CD8-positive, alpha-beta memory T cell (primary cell): ENCODE results near the gene CABP2. TPM values are rescaled to one million over a fixed set of nuclear protein-coding genes. Genes with fewer than 3 reads are reported as not detected.
"Not testable (repeated sequence)": the region's sequence is repeated elsewhere in the genome, so short reads cannot be mapped to it uniquely, and the experiment has no call there.

Experiments used
- CTCF ChIA-PET: fragments of 350-600 bp; sonication (Branson Sonifier 250); formaldehyde crosslinking; loops from one replicate; lab custom pipeline; 2021; ENCODE audit warnings: antibody characterized with exemption; lab: Charles Lee
- POLR2A ChIA-PET: fragments of 350-600 bp; sonication (Branson Sonifier 250); formaldehyde crosslinking; loops from one replicate; lab custom pipeline; 2021; ENCODE audit warnings: antibody characterized with exemption; lab: Charles Lee
- DNase-seq, 5 donors: peaks; one replicate each; pipeline versions ENCODE4 v3.0.0 to v3.0.0-alpha.2; 2020 to 2022; ENCODE audit warnings: mixed read lengths in 1 of 5
- H3K27ac ChIP-seq: one replicate; pipeline ENCODE4 v1.7.0; 2013; ENCODE audit warnings: low read depth, mild to moderate bottlenecking, low read length, moderate library complexity
- H3K27me3 ChIP-seq: 2 replicates; pipeline ENCODE4 v1.7.0; 2013; ENCODE audit warnings: low read length, mild to moderate bottlenecking; ENCODE audit not compliant: insufficient read depth, poor library complexity, severe bottlenecking
- H3K36me3 ChIP-seq: 2 replicates; pipeline ENCODE4 v1.7.0; 2013; ENCODE audit warnings: mild to moderate bottlenecking, low read length, moderate library complexity; ENCODE audit not compliant: insufficient read depth
- H3K4me1 ChIP-seq: 2 replicates; pipeline ENCODE4 v1.7.0; 2013; ENCODE audit warnings: mild to moderate bottlenecking, low read length, moderate library complexity; ENCODE audit not compliant: insufficient read depth
- H3K4me3 ChIP-seq: 2 replicates; pipeline ENCODE4 v1.7.0; 2013; ENCODE audit warnings: mild to moderate bottlenecking, low read length
- H3K9me3 ChIP-seq: 2 replicates; pipeline ENCODE4 v1.7.0; 2013; ENCODE audit warnings: mild to moderate bottlenecking, low read length
- H3K27ac Mint-ChIP-seq, 8 donors: one replicate each; pipeline ENCODE4 v1.8.0; 2020 to 2021; ENCODE audit warnings: mixed read lengths in 8 of 8, mild to moderate bottlenecking in 6 of 8, inconsistent platforms in 3 of 8, moderate library complexity in 3 of 8
- H3K27me3 Mint-ChIP-seq, 2 donors: one replicate each; pipeline ENCODE4 v1.8.0; 2020 to 2021; ENCODE audit warnings: mixed read lengths in 2 of 2, mild to moderate bottlenecking in 1 of 2, moderate library complexity in 1 of 2
- H3K36me3 Mint-ChIP-seq, 3 donors: one replicate each; pipeline ENCODE4 v1.8.0; 2020 to 2021; ENCODE audit warnings: mixed read lengths in 3 of 3, inconsistent platforms in 1 of 3, mild to moderate bottlenecking in 1 of 3
- H3K4me1 Mint-ChIP-seq, 3 donors: one replicate each; pipeline ENCODE4 v1.8.0; 2020 to 2021; ENCODE audit warnings: mixed read lengths in 3 of 3, inconsistent platforms in 1 of 3, mild to moderate bottlenecking in 1 of 3
- H3K4me3 Mint-ChIP-seq, 7 donors: one replicate each; pipeline ENCODE4 v1.8.0; 2020 to 2021; ENCODE audit warnings: mixed read lengths in 7 of 7, mild to moderate bottlenecking in 6 of 7, moderate library complexity in 4 of 7, inconsistent platforms in 2 of 7
- H3K9me3 Mint-ChIP-seq, 5 donors: one replicate each; pipeline ENCODE4 v1.8.0; 2020 to 2022; ENCODE audit warnings: mixed read lengths in 5 of 5, mild to moderate bottlenecking in 3 of 5, moderate library complexity in 2 of 5, inconsistent platforms in 1 of 5
- polyA plus RNA-seq: library from polyadenylated mRNA; unstranded; fragments of 300-500 nt; fragmentation: Illumina TruSeq; gene quantifications from one replicate; pipeline ENCODE4 v1.2.3, GENCODE V29; 2021
- total RNA-seq, 2 experiments: library from RNA; stranded (reverse); gene quantifications; one replicate each; pipeline ENCODE4 v1.2.3, GENCODE V29; 2021

CABP2 gene
- total and polyA plus RNA-seq, 3 experiments from 2014 or later: not detected

- H3K36me3 ChIP-seq: no peaks in the 10 kb centered on the region
- Mint-ChIP-seq H3K4me3 (no peak overlapping the region), H3K9me3 (no peaks in the 10 kb centered on the region), H3K27me3 (peaks cover 4 to 9% of the 10 kb centered on the region in 2 donors), H3K4me1 (no peaks in the 10 kb centered on the region), H3K27ac (no peak overlapping the region), H3K36me3 (no peaks in the 10 kb centered on the region)
- H3K27ac ChIP-seq: no peak overlapping the region
- DNase-seq: no peak
- no peak overlapping the region for H3K4me3 ChIP-seq
- no peaks in the 10 kb centered on the region for H3K27me3 ChIP-seq
- H3K4me1 ChIP-seq: no peaks in the 10 kb centered on the region
- CTCF ChIA-PET: no interaction called here
- POLR2A ChIA-PET: no interaction called here
- no peaks in the 10 kb centered on the region for H3K9me3 ChIP-seq
Observed at GRCh38 chr11:67522338-67522737, 908 bp downstream of the CABP2 start.

- Histone ChIP-seq H3K27ac (no peak overlapping the region), H3K27me3 (no peaks in the 10 kb centered on the region), H3K9me3 (no peaks in the 10 kb centered on the region), H3K36me3 (no peaks in the 10 kb centered on the region), H3K4me1 (no peaks in the 10 kb centered on the region), H3K4me3 (no peak overlapping the region)
- no peaks in the 10 kb centered on the region for H3K36me3 Mint-ChIP-seq
- peaks cover 4 to 7% of the 10 kb centered on the region in 2 donors for H3K27me3 Mint-ChIP-seq
- no peak for DNase-seq
- no peaks in the 10 kb centered on the region for H3K9me3 Mint-ChIP-seq
- no peak overlapping the region for H3K27ac Mint-ChIP-seq
- CTCF ChIA-PET: no interaction called here
- POLR2A ChIA-PET: no interaction called here
- no peak overlapping the region for H3K4me3 Mint-ChIP-seq
- H3K4me1 Mint-ChIP-seq: no peaks in the 10 kb centered on the region
Observed at GRCh38 chr11:67521924-67522323, 1.3 kb downstream of the CABP2 start.

- Histone ChIP-seq H3K27ac (no peak overlapping the region), H3K27me3 (no peaks in the 10 kb centered on the region), H3K4me3 (no peak overlapping the region), H3K4me1 (no peaks in the 10 kb centered on the region), H3K36me3 (no peaks in the 10 kb centered on the region), H3K9me3 (no peaks in the 10 kb centered on the region)
- no peaks in the 10 kb centered on the region for H3K4me1 Mint-ChIP-seq
- ChIA-PET POLR2A (interaction anchor here (0.5 kb wide), 1 partner anchor 45 kb away, joined by 6 read pairs; no protein-coding TSS in a partner anchor), CTCF (no interaction called here)
- H3K4me3 Mint-ChIP-seq: no peak overlapping the region
- DNase-seq: no peak
- H3K27ac Mint-ChIP-seq: no peak overlapping the region
- H3K9me3 Mint-ChIP-seq: no peaks in the 10 kb centered on the region
- H3K27me3 Mint-ChIP-seq: peaks cover 0 to 3% of the 10 kb centered on the region in 2 donors
- no peaks in the 10 kb centered on the region for H3K36me3 Mint-ChIP-seq
Observed at GRCh38 chr11:67520856-67521824, 2.1 kb downstream of the CABP2 start.

GRCh38 chr11:67519726-67520125 lies 3.5 kb downstream of the CABP2 start:
- Histone ChIP-seq H3K4me1 (no peaks in the 10 kb centered on the region), H3K36me3 (no peaks in the 10 kb centered on the region), H3K27me3 (no peaks in the 10 kb centered on the region), H3K27ac (no peak overlapping the region), H3K4me3 (no peak overlapping the region), H3K9me3 (no peaks in the 10 kb centered on the region)
- ChIA-PET POLR2A (no interaction called here), CTCF (no interaction called here)
- no peaks in the 10 kb centered on the region for H3K36me3 Mint-ChIP-seq
- H3K27me3 Mint-ChIP-seq: peaks cover 0 to 9% of the 10 kb centered on the region in 2 donors
- H3K4me1 Mint-ChIP-seq: no peaks in the 10 kb centered on the region
- no peak for DNase-seq
- H3K4me3 Mint-ChIP-seq: no peak overlapping the region
- H3K9me3 Mint-ChIP-seq: no peaks in the 10 kb centered on the region
- no peak overlapping the region for H3K27ac Mint-ChIP-seq

GRCh38 chr11:67517784-67518552 lies 5.3 kb downstream of the CABP2 start:
- CTCF ChIA-PET: interaction anchor here (0.8 kb wide), 1 partner anchor 133 kb away, joined by 3 read pairs; no protein-coding TSS in a partner anchor
- no peaks in the 10 kb centered on the region for H3K9me3 ChIP-seq
- Mint-ChIP-seq H3K27me3 (peaks cover 0 to 19% of the 10 kb centered on the region in 2 donors), H3K9me3 (no peaks in the 10 kb centered on the region), H3K4me3 (no peak overlapping the region), H3K27ac (no peak overlapping the region), H3K36me3 (no peaks in the 10 kb centered on the region), H3K4me1 (no peaks in the 10 kb centered on the region)
- no peaks in the 10 kb centered on the region for H3K4me1 ChIP-seq
- H3K36me3 ChIP-seq: no peaks in the 10 kb centered on the region
- no peak overlapping the region for H3K4me3 ChIP-seq
- H3K27me3 ChIP-seq: no peaks in the 10 kb centered on the region
- DNase-seq: no peak
- H3K27ac ChIP-seq: no peak overlapping the region
- POLR2A ChIA-PET: no interaction called here

- POLR2A ChIA-PET: no interaction called here
- peak in 1 of 5 donors; percentile 31 for DNase-seq
- Mint-ChIP-seq H3K4me3 (no peak overlapping the region), H3K27ac (no peak overlapping the region), H3K27me3 (peaks cover 0 to 21% of the 10 kb centered on the region in 2 donors), H3K4me1 (no peaks in the 10 kb centered on the region), H3K36me3 (no peaks in the 10 kb centered on the region), H3K9me3 (no peaks in the 10 kb centered on the region)
- no peak overlapping the region for H3K4me3 ChIP-seq
- no peaks in the 10 kb centered on the region for H3K9me3 ChIP-seq
- no peaks in the 10 kb centered on the region for H3K4me1 ChIP-seq
- no peaks in the 10 kb centered on the region for H3K36me3 ChIP-seq
- CTCF ChIA-PET: no interaction called here
- H3K27ac ChIP-seq: no peak overlapping the region
- no peaks in the 10 kb centered on the region for H3K27me3 ChIP-seq
Observed at GRCh38 chr11:67516806-67517205, 6.4 kb downstream of the CABP2 start.

- H3K4me1 Mint-ChIP-seq: peaks cover 1 to 5% (median 3%) of the 10 kb centered on the region in 3 donors
- Histone ChIP-seq H3K27me3 (no peaks in the 10 kb centered on the region), H3K4me1 (peaks cover 1% of the 10 kb centered on the region), H3K4me3 (no peak overlapping the region), H3K36me3 (no peaks in the 10 kb centered on the region), H3K9me3 (no peaks in the 10 kb centered on the region), H3K27ac (no peak overlapping the region)
- peaks cover 4 to 24% of the 10 kb centered on the region in 2 donors for H3K27me3 Mint-ChIP-seq
- POLR2A ChIA-PET: no interaction called here
- H3K9me3 Mint-ChIP-seq: no peaks in the 10 kb centered on the region
- H3K4me3 Mint-ChIP-seq: no peak overlapping the region
- CTCF ChIA-PET: no interaction called here
- DNase-seq: no peak
- no peaks in the 10 kb centered on the region for H3K36me3 Mint-ChIP-seq
- H3K27ac Mint-ChIP-seq: no peak overlapping the region
Observed at GRCh38 chr11:67514116-67514515, 9.1 kb downstream of the CABP2 start.

GRCh38 chr11:67511558-67511957 lies 11.7 kb downstream of the CABP2 start:
- Mint-ChIP-seq H3K27me3 (peaks cover 7 to 24% of the 10 kb centered on the region in 2 donors), H3K27ac (peak overlapping the region in 1 of 8 donors; percentile 98), H3K4me1 (peaks cover 16 to 24% (median 16%) of the 10 kb centered on the region in 3 donors)
- H3K9me3 Mint-ChIP-seq, H3K9me3 ChIP-seq, H3K4me3 Mint-ChIP-seq, H3K36me3 ChIP-seq, H3K27ac ChIP-seq, H3K36me3 Mint-ChIP-seq, DNase-seq, POLR2A ChIA-PET, CTCF ChIA-PET, H3K27me3 ChIP-seq, H3K4me3 ChIP-seq: not testable (repeated sequence)
- peaks cover 18% of the 10 kb centered on the region for H3K4me1 ChIP-seq
